CD1c-positive myeloid dendritic cell (primary cell): Measurements from ENCODE around the gene MMP28.
A peak's percentile ranks its signal among the peaks of the same experiment; 100 is the strongest.
"Not testable (repeated sequence)": the region's sequence is repeated elsewhere in the genome, so short reads cannot be mapped to it uniquely, and the experiment has no call there.

Experiments
- DNase-seq: peaks from one replicate; pipeline ENCODE4 v3.0.0-alpha.2; 2016; ENCODE audit errors: extremely low spot score

Gene MMP28

GRCh38 chr17:35766489-35766877 lies 29.0 kb downstream of the MMP28 start:
- no peak for DNase-seq

GRCh38 chr17:35765756-35766488 lies 29.5 kb downstream of the MMP28 start:
- DNase-seq = no peak

GRCh38 chr17:35765086-35765710 lies 30.2 kb downstream of the MMP28 start:
- DNase-seq = no peak

GRCh38 chr17:35764123-35764991 lies 31.1 kb downstream of the MMP28 start:
- DNase-seq = peak; percentile 93

GRCh38 chr17:35763767-35764122 lies 31.7 kb downstream of the MMP28 start:
- no peak for DNase-seq

GRCh38 chr17:35761601-35762000 lies 33.8 kb downstream of the MMP28 start:
- no peak for DNase-seq

- no peak for DNase-seq
Measured at GRCh38 chr17:35760587-35760986, 34.9 kb downstream of the MMP28 start, which contains the start of gene C17orf50. TSS of gene C17orf50 (plus strand) at chr17:35760887. CDS start at chr17:35760942, 55 bp downstream.

GRCh38 chr17:35757243-35757642 lies 38.2 kb downstream of the MMP28 start:
- no peak for DNase-seq

- no peak for DNase-seq
Measured at GRCh38 chr17:35752945-35753764, 42.3 kb downstream of the MMP28 start, which contains the start of gene GAS2L2. TSS of gene GAS2L2 (minus strand) at chr17:35753239. CDS start at chr17:35752850, 389 bp downstream.

GRCh38 chr17:35752471-35752870 lies 43.0 kb downstream of the MMP28 start:
- no peak for DNase-seq

GRCh38 chr17:35751541-35751940 lies 43.9 kb downstream of the MMP28 start:
- DNase-seq = not testable (repeated sequence)

GRCh38 chr17:35750526-35751395 lies 44.7 kb downstream of the MMP28 start:
- no peak for DNase-seq

- no peak for DNase-seq
Measured at GRCh38 chr17:35749560-35750412, 45.7 kb downstream of the MMP28 start.

GRCh38 chr17:35748979-35749378 lies 46.5 kb downstream of the MMP28 start:
- no peak for DNase-seq

- no peak for DNase-seq
Measured at GRCh38 chr17:35748341-35748841, 47.0 kb downstream of the MMP28 start.

GRCh38 chr17:35747540-35748017 lies 47.9 kb downstream of the MMP28 start:
- peak; percentile 81 for DNase-seq

GRCh38 chr17:35745749-35746320 lies 49.6 kb downstream of the MMP28 start:
- DNase-seq = no peak

- no peak for DNase-seq
Measured at GRCh38 chr17:35745246-35745645, 50.2 kb downstream of the MMP28 start.

GRCh38 chr17:35744830-35745229 lies 50.6 kb downstream of the MMP28 start:
- DNase-seq = no peak
